GM04504 (cell line): ENCODE data around the gene POP7.
"Not testable (repeated sequence)": the region's sequence is repeated elsewhere in the genome, so short reads cannot be mapped to it uniquely, and the experiment has no call there.

Experiments used
- DNase-seq: peaks from one replicate; pipeline ENCODE4 v3.0.0-alpha.2; 2012; ENCODE audit warnings: low read depth

The POP7 gene

DNA sequence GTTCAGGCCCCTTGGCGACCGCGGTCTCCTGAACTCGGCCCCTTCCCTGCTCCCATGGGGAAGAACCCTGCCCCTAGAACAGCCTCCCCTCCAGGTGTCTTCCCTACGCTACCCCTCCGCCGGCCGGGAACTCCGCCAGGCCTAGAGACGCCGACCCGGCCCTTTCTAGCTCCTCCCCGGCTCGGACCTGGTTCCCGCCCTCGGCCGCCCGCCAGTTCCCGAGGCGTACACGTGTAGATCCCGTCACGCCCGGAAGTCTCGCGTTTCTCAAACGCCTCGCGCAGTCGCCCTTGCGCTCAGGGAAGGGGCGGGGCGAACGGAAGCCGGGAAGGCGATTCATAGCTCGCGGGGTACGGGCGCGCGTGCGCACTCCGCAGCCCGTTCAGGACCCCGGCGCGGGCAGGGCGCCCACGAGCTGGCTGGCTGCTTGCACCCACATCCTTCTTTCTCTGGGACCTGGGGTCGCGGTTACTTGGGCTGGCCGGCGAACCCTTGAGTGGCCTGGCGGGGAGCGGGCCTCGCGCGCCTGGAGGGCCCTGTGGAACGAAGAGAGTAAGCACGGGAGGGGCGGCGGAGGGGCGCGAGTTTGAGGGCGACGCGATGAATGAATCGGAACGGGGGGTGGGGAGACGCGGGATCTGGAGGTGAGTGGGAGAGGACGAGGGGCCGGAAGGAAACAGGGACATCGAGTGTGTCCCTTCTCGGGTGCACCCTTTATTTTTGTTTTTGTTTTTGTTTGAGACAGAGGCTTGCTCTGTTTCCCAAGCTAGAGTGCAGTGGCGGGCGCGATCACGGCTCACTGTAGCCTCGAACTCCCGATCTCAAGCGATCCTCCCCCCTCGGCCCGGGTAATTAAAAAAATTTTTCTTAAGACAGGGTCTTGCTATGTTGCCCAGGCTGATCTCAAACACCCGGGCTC is at the start of gene POP7:
POP7 (plus strand) TSS at position 369 of the 919 bp plus-strand sequence. CDS start 710 bp downstream, outside the sequence.
- peak; percentile 94 for DNase-seq

DNA sequence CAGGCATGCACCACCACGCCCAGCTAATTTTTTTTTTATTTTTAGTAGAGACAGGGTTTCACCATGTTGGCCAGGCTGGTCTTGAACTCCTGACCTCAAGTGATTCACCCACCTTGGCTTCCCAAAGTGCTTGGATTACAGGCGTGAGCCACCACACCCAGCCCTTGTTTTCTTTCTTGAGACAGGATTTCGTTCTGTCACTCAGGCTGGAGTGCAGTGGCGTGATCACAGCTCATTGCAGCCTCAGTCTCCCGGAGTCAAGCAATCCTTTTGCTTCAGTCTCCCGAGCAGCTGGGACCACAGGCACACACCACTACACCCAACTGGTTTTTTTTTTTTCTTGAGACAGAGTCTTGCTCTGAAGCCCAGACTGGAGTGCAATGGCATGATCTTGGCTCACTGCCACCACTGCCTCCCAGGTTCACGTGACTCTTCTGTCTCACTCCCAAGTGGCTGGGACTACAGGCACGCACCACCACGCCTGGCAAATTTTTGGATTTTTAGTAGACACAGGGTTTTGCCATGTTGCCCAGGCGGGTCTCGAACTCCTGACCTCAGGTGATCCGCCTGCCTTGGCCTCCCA is 43.6 kb upstream of the POP7 start:
- not testable (repeated sequence) for DNase-seq

DNA sequence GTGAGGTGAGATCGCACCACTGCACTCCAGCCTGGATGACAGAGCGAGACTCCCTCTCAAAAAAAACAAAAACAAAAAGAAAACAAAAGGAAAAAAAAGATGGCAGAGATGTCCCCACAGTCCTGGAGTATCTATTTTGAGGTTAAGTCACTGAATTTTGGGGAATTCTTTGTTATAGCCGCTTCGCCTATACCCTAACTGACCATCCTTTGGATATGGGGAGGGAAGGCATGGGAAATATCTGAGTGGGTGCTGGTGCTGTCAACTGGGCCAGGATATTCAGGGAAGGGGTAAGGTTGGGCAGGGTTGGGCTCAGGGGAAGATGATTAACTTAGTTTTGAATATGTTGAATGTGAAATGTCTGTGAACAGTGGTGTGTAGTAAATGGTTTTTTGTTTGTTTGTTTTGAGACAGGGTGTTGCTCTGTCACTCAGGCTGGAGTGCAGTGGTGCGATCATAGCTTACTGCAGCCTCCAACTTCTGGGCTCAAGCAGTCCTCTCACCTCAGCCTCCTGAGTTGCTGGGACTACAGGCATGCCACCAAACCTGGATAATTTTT is 40.7 kb upstream of the POP7 start:
- no peak for DNase-seq

DNA sequence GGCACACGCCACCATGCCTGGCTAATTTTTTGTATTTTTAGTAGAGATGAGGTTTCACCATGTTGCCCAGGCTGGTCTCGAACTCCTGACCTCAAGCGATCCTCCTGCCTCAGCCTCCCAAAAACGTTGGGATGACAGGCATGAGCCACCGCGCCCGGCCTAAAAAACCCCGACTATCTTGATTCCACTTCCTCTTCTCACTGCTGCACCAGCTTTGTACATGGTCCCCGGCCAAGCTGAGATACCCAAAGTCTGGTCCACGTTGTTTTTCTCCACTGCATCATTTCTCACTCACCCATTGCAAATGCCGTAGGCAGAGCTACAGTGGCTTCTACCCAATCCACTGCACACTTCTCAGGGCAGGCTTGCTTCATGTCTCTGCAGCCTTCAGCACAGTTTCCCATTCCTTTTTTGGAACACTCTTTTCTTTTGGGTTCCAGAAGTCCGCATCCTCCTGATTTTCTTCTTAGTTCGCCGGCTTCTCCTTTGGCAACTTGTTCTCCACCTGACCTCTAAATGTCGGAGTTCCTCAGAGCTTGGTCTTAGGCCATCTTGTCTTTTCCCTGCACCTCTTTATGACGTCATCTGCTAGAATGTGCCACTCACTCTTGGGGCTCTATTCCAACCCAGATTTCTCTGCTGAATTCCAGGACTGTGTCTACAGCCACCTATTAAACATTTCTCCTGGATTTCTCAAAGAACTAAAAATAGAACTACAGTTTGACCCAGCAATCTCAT is 38.4 kb upstream of the POP7 start:
- DNase-seq = no peak

DNA sequence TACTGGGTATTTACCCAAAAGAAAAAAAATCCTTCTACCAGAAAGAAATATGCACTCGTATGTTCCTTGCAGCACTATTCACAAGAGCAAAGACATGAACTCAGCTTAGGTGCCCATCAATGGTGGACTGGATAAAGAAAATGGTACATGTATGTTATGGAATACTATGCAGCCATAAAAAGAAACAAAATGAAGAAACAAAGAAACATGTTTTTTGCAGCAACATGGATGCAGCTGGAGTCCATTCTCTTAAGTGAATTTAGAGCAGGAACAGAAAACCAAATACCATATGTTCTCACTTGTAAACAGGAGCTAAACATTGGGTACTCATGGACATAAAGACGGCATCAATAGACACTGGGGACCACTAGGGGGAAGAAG is 37.9 kb upstream of the POP7 start:
- no peak for DNase-seq

DNA sequence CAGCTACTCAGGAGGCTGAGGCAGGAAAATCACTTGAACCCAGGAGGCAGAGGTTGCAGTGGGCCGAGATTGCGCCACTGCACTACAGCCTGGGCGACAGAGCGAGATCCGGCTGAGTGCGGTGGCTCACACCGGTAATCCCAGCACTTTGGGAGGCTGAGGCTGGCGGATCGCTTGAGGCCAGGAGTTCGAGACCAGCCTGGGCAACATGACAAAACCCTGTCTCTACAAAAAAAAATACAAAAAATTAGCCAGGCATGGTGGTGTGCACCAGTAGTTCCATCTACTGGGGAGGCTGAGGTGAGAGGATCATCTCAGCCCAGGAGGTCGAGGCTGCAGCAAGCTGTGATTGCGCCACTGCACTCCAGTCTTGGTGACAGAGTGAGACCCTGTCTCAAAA is 36.8 kb upstream of the POP7 start:
- not testable (repeated sequence) for DNase-seq

DNA sequence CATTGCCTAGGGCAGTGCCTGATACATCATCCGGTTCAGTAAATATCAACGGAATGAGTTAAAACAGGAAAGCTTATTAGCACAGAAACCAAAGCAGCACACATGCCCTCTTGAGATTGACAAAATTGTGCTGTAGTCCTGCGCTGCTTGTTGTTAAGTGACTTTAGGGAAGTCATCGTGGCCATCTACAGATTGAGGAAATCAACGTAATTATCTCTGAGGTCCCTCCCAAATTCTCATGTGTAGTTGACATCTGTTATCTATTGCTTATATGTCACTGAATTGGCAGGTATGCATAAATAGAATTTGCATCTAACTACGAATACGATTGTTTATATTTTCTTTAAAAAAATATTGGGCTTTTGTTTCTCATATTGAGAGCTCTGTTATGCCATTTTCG is 35.8 kb upstream of the POP7 start:
- no peak for DNase-seq

DNA sequence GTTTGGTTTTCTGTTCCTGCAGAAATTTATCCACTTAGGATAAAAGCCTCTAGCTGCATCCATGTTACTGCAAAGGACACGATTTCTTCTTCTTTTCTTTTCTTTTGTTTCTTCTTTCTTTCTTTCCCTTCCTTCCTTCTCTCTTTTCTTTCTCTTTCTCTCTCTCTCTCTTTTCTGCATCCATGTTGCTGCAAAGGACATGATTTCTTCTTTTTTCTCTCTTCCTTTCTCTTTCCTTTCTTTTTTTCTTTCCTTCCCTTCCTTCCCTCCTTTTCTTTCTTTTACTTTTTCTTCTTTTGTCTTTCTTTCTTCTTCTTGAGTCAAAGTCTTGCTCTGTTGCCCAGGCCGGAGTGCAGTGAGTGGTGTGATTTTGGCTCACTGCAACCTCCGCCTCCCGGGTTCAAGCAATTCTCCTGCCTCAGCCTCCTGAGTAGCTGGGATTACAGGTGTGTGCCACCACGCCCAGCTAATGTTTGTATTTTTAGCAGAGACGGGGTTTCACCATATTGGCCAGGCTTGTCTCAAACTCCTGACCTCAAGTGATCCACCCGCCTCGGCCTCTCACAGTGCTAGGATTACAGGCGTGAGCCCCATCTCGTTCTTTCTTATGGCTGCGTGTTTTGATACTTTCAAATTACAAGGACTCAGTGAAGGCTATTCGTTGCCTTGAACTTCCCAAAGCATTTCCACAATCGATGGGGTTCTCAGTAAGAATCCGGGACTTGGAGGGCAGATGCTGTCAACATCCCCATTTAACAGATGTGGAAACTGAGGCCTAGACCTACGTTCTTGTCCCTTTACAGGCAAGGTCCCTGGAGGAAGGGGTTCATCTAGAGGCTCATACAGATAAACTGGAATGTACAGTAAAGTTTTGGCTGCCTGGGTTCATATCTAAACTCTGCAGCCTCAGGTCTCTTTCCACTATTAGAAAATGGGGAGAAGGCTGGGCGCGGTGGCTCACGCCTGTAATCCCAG is 34.3 kb upstream of the POP7 start:
- DNase-seq = no peak

DNA sequence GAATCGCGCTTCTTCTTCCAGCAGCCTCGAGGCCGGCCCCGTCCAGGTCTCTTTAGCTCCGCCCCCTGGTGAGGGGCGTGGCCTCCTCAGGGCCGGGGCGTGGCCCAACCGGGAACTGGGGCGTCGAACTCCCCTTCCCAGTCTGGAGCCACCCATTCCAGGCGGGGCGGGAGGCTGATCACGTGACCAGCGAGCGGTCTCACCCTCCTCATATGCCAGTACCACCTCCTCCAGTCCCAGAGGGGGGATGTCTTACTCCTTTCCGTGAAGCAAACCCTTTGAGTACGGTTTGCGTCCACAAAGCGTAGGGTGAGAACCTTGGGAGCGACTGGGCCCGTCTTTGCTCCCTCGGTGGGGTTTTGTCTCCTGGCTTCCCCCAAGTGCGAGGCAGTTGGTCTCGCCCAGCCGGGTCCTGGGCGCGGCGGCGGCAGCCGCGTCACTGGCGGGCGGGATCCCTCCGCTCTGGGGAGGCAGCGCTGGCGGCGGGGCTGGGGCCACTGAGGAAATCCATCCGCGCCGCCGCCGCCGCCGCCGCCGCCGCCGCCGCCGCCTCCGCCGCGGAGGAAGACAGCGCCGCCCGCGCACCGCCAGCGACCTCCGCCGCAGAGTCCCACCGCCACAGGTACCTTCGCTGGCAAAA is 32.5 kb upstream of the POP7 start, which contains the start of gene GNB2:
GNB2 (plus strand) TSS at position 439 of the 640 bp plus-strand sequence. CDS start 2,526 bp downstream, outside the sequence.
- DNase-seq = peak; percentile 99

DNA sequence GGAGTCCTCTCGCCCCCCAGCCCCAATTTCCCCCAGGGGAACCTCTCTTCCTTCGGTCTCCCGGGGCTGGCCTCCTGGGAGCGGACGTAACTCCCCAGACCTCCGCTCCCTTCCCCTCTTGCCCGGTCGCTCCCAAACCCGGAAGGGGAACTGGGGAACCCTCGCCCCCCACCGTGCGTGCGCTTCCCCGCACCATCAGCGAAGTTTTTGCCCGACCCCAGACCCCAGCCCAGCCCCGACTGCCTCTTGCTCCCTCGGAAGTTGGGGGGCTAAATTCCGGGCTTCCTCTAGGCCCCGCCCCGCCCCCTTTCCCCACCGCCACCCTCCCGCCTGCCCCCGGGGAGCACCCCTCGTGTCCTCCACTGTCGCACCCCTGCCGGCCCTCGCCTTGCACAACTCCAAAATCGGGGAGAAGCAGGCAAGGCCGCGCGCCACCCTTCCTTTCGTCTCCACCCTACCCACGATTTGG is 31.9 kb upstream of the POP7 start:
- no peak for DNase-seq

DNA sequence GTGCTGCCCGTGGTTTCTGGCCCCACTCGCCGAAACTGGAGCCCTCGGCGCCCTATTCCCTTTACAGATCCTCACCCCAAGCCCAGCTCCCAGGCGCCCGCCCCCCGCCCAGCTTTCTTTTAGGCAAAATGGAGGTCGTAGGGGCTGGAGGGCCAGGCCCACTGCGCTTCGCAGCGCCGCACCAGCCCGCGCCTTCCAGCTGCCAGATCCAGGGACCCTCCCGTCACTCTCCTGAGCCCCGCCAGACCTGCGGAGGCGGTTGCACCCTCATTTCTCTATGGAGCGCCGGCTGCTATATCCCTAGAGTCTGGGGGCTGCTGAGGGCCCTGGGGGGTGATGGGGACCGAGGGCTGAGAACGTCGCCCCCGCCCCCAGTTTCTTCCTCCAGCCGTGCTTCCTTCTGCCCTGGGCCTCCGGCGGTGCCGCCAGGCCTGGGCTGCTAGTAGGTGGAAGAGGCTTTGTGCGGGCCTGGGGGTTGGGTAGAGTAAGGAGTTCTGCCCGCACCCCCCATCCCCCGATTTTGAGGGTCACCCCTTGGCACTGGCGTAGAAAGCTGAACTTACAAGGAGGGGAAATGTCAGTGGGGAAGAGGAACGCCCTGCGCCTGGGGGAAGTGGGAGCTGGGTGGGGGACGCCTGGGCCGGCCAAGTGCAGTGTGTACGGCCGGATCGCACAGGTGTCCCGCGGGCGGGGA is 31.4 kb upstream of the POP7 start:
- no peak for DNase-seq

DNA sequence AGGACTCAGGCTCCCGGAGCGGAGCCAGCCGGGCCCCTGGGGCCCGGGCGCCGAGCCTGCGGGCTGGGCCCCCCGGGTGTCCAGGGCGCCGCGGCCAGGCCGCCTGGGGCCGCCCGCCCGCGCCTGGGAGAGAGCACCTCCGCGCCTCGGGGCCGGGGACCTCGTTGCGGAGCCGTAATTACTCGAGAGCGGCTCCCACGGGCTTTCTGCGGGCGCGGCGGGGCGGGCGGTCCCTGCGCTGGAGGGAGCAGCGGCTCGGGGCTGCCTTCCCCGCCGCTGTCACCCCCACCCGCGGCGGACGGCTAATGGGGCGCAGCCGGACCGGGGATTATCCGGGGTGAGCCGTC is 30.8 kb upstream of the POP7 start:
- DNase-seq = no peak

DNA sequence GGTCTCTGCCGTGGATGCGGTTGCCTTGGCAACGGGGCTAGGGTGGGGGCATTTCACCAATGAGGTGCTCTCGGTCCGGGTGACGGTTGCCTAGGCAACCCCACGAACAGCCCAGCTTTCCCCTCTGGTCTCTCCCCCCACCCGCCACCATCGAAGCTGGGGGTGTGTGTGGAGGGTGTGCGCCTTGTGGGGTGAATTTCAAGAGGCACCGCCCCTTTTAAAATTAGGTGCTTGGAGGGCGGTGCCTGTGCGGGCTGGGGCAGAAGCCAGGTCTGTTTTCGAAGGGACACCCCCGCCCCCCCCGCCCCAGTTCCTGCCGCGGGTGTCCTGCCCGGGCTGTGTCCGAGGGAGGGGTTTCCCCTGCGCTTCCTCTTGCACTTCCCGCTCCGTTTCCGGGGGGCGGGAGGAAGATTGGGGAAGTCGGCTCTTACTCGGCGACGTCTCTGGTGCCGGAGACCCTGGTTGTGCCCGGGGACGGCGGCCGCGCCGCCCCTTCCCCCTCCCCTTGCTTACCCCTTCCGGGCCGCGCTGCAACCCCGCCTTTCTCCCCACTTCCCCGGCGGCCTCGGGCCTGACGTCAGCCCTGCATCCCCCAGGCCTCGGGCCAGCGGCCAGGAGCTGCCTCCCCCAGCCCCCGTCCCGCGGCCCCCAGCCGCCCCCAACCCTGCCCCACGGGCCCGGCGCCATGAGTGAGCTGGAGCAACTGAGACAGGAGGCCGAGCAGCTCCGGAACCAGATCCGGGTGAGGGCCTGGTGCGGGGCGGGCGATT is 30.2 kb upstream of the POP7 start:
- no peak for DNase-seq

DNA sequence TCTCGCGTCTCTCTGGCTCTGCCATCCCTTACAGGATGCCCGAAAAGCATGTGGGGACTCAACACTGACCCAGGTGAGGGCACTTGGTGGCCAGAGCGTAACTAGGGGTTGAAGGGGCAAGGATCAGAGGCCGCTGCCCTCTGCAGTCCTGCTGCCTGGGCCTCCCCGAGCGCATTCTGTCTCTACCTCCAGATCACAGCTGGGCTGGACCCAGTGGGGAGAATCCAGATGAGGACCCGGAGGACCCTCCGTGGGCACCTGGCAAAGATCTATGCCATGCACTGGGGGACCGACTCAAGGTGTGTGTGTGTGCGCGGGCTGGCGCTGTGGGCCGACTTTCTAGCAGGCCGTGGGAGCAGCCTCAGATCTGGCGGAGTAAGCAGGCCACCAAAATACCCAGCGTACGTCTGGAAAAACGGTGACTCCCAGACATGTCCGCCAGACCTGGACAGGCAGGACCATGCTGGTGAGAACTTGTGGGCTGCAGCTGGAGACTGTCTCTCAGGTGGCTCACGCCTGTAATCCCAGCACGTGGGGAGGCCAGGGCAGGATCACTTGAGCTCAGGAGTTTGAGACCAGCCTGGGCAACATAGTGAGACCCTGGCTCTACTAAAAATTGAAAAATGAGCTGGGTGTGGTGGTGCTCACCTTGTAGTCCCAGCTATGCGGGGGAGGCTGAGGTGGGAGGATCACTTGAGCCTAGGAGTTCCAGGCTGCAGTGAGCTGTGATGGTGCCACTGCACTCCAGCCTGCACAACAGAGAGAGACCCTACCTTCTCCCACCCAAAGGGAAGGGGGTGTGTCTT is 29.2 kb upstream of the POP7 start:
- DNase-seq = no peak

DNA sequence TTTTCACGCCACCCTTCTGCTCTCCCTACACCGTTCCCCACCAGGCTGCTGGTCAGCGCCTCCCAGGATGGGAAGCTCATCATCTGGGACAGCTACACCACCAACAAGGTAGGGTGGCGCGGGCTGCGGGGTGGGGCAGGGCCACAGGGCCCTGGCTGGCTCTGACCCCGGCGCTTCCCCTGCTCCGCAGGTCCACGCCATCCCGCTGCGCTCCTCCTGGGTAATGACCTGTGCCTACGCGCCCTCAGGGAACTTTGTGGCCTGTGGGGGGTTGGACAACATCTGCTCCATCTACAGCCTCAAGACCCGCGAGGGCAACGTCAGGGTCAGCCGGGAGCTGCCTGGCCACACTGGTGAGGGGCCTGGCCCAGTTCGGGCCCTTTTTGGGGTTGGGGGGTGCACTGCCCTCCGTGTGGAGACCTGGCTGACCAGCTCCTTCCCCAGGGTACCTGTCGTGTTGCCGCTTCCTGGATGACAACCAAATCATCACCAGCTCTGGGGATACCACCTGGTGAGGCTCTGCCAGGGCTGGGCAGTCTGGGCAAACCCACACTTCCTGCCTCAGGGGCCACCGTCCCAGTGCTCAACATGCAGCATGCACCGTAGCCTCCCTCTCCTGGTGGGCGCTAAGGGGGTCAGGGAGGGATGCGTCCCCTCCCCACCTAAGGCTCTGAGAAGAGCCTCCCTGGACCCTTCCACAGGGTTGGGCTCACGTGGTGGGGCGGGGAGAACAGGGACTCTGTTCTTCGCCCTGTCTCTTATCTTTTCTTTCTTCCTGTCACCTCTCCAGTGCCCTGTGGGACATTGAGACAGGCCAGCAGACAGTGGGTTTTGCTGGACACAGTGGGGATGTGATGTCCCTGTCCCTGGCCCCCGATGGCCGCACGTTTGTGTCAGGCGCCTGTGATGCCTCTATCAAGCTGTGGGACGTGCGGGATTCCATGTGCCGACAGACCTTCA is 28.3 kb upstream of the POP7 start:
- no peak for DNase-seq

DNA sequence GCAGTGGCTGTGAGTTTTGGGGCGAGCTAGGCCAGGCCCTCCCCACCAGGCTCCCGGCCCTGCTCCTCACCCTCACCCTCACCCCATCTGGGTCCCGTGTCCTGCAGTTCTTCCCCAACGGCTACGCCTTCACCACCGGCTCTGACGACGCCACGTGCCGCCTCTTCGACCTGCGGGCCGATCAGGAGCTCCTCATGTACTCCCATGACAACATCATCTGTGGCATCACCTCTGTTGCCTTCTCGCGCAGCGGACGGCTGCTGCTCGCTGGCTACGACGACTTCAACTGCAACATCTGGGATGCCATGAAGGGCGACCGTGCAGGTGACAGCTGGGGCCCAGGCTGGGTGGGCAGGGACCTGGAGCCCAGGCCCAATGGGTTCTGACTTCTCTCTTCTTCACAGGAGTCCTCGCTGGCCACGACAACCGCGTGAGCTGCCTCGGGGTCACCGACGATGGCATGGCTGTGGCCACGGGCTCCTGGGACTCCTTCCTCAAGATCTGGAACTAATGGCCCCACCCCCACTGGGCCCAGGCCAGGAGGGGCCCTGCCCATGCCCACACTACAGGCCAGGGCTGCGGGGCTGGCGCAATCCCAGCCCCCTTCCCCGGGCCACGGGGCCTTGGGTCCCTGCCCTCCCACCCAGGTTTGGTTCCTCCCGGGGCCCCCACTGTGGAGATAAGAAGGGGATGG is 27.5 kb upstream of the POP7 start:
- no peak for DNase-seq
